Esophagus muscularis mucosa (tissue), 4 donors: ENCODE data around the gene IGFN1. TPM values are rescaled to one million over a fixed set of nuclear protein-coding genes. Genes with fewer than 3 reads are reported as not detected.

Source experiments
- DNase-seq: peaks from one replicate; pipeline ENCODE4 v3.0.0-alpha.2; 2017; ENCODE audit errors: extremely low spot score
- H3K27ac ChIP-seq, 4 donors: fragments of 200-600 bp; sonication (generic); replicated peaks in 1 of 4; 1 replicate in 3 of 4; 2 replicates in 1 of 4; pipeline ENCODE4 v1.5.1; 2016 to 2019; ENCODE audit warnings: mild to moderate bottlenecking in 1 of 4
- H3K27me3 ChIP-seq, 4 donors: fragments of 200-600 bp; sonication (generic); one replicate each; pipeline versions ENCODE4 v1.5.1 to v1.6.0; 2016 to 2019
- H3K36me3 ChIP-seq, 4 donors: fragments of 200-600 bp; sonication (generic); one replicate each; pipeline ENCODE4 v1.5.1; 2016 to 2019
- H3K4me1 ChIP-seq, 4 donors: fragments of 200-600 bp; sonication (generic); one replicate each; pipeline ENCODE4 v1.5.1; 2016 to 2019
- H3K4me3 ChIP-seq, 4 donors: fragments of 200-600 bp; sonication (generic); 1 replicate in 2 of 4; 2 replicates in 2 of 4; pipeline ENCODE4 v1.5.1; 2016 to 2019; ENCODE audit warnings: mild to moderate bottlenecking in 4 of 4, moderate library complexity in 1 of 4
- H3K9me3 ChIP-seq, 4 donors: fragments of 200-600 bp; sonication (generic); 1 replicate in 3 of 4; 2 replicates in 1 of 4; pipeline ENCODE4 v1.5.1; 2016 to 2019
- EP300 ChIP-seq: sonication (generic); formaldehyde crosslinking; IDR thresholded peaks from one replicate; pipeline ENCODE4 v1.6.1; 2017; ENCODE audit warnings: antibody characterized with exemption
- POLR2A ChIP-seq: fragments of 450-650 bp; IDR thresholded peaks from one replicate; pipeline ENCODE4 v1.6.1; 2017; ENCODE audit warnings: antibody characterized with exemption, moderate library complexity, mild to moderate bottlenecking, low read depth
- POLR2AphosphoS5 ChIP-seq, 2 donors: sonication (generic); formaldehyde crosslinking; IDR thresholded peaks; one replicate each; pipeline ENCODE4 v1.6.1; 2017; ENCODE audit warnings: antibody characterized with exemption in 2 of 2
- WGBS: methylation state at CpG from one replicate; pipeline ENCODE4 v1.1.5; 2018; 5-methylcytosine and 5-hydroxymethylcytosine counted together
- intact Hi-C: fragments of 100-400 bp; cut with DNase I; formaldehyde crosslinking; loops from one replicate; pipeline ENCODE4 v1.15.1; 2023
- total RNA-seq, 4 donors: library from RNA; depleted of rRNA; stranded (reverse); fragments of >200 nt; gene quantifications; one replicate each; pipeline versions ENCODE4 v1.1.0 to v1.2.1, GENCODE V29; 2016
- TF ChIP-seq, protein P1 (sequence below), 3 experiments: fragments of 200-600 bp in 2 of 3; fragments of 450-650 bp in 1 of 3; sonication (generic) in 2 of 3; IDR thresholded peaks; one replicate each; pipeline ENCODE4 v1.5.1; 2017 to 2019; ENCODE audit warnings: antibody characterized with exemption in 3 of 3, mild to moderate bottlenecking in 2 of 3, moderate library complexity in 1 of 3

The IGFN1 gene
- total RNA-seq, 4 donors from 2014 or later: not detected

DNA sequence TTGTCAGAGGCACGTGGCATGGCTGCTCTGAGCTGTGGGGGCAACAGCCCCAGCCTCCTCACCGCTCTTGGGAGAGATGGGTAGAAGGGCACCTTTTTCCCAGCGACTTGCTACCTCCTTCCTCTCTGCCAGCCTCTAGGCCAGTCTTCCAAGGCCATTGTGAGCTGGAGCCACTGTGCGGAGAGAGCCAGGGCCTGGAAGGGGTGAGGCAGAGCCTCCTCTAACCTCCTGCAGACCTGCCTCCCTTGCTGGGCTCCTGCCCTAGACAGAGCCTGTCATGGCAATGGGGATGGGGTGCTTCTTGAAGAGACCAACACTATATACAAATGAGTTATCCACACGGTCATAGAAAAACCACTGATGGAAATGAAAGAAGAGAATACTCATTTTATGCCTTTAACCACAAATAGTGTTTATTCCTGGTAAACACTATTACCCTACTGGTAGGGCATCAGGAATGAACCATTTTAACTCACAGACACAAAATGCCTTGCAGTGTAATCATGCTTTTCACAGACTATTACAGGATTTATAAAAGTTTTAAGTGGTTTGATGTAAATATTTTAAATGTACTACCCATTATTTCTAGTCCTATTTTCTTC is 5.0 kb upstream of the IGFN1 start:
- Histone ChIP-seq H3K9me3 (no peaks in the 10 kb centered on the region), H3K27me3 (peaks cover 0 to 3% (median 0%) of the 10 kb centered on the region in 4 donors), H3K36me3 (no peaks in the 10 kb centered on the region), H3K4me3 (no peak overlapping the region), H3K4me1 (no peaks in the 10 kb centered on the region), H3K27ac (no peak overlapping the region)
- 87% methylated on average over 5 of the region's 5 CpGs for WGBS
- DNase-seq: no peak
- TF ChIP-seq, protein P1, sequence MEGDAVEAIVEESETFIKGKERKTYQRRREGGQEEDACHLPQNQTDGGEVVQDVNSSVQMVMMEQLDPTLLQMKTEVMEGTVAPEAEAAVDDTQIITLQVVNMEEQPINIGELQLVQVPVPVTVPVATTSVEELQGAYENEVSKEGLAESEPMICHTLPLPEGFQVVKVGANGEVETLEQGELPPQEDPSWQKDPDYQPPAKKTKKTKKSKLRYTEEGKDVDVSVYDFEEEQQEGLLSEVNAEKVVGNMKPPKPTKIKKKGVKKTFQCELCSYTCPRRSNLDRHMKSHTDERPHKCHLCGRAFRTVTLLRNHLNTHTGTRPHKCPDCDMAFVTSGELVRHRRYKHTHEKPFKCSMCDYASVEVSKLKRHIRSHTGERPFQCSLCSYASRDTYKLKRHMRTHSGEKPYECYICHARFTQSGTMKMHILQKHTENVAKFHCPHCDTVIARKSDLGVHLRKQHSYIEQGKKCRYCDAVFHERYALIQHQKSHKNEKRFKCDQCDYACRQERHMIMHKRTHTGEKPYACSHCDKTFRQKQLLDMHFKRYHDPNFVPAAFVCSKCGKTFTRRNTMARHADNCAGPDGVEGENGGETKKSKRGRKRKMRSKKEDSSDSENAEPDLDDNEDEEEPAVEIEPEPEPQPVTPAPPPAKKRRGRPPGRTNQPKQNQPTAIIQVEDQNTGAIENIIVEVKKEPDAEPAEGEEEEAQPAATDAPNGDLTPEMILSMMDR (IDR thresholded peaks at IDR 0.05): no peak
- intact Hi-C loops: no loop called here

DNA sequence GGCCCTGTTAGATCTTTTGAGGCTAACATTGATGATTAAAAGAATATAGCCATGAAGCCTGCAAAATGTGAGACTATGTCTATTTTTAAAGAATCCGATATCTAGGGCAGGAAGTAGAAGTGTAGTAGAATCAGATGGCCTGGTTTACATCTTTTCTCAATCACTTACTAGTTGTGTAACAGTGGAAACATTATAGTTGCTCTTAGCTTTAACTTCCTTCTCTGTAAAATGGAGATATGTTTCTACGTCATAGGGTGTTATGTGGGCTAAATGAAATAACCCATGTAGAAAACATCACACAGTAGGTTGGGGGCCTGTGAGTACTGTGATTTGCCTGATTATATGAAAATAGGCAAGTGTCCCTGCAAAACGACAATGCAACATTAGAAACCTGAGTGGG is 4.4 kb upstream of the IGFN1 start:
- Histone ChIP-seq H3K4me3 (no peak overlapping the region), H3K27ac (no peak overlapping the region), H3K27me3 (peaks cover 0 to 8% (median 0%) of the 10 kb centered on the region in 4 donors), H3K9me3 (no peaks in the 10 kb centered on the region), H3K36me3 (no peaks in the 10 kb centered on the region), H3K4me1 (no peaks in the 10 kb centered on the region)
- TF ChIP-seq EP300 (no peak), POLR2AphosphoS5 (IDR thresholded peaks at IDR 0.05) (no peak), POLR2A (no peak)
- TF ChIP-seq, protein P1 (IDR thresholded peaks at IDR 0.05): no peak
- intact Hi-C loops: no loop called here
- DNase-seq: no peak
- whole genome bisulfite sequencing: 81% methylated on average over 3 of the region's 3 CpGs

DNA sequence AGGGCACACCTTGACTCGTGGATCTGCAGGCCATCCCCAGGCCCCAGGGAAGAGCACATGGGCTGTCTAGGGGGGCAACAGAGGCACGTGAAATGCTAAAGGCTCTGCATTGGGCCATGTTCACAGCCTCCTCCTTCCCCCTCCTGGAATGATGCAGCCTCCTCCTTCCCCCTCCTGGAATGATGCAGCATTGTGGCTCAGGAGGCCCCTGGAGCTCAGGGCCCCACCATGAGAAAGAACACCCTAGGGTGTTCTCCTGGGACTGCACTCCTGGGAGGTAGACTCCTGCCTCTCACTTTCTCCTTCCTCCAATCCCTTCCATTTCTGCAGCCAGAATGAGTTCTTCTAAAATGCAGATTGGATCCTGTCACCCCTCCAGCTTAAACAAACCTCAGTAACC is 1.5 kb upstream of the IGFN1 start:
- TF ChIP-seq POLR2A (no peak), EP300 (no peak), POLR2AphosphoS5 (IDR thresholded peaks at IDR 0.05) (no peak)
- TF ChIP-seq, protein P1 (IDR thresholded peaks at IDR 0.05): no peak
- 93% methylated on average over 2 of the region's 2 CpGs for WGBS
- Histone ChIP-seq H3K9me3 (no peaks in the 10 kb centered on the region), H3K4me3 (no peak overlapping the region), H3K27ac (no peak overlapping the region), H3K36me3 (no peaks in the 10 kb centered on the region), H3K4me1 (peaks cover 0 to 3% (median 0%) of the 10 kb centered on the region in 4 donors), H3K27me3 (peaks cover 0 to 14% (median 0%) of the 10 kb centered on the region in 4 donors)
- intact Hi-C loops: no loop called here
- DNase-seq: no peak

DNA sequence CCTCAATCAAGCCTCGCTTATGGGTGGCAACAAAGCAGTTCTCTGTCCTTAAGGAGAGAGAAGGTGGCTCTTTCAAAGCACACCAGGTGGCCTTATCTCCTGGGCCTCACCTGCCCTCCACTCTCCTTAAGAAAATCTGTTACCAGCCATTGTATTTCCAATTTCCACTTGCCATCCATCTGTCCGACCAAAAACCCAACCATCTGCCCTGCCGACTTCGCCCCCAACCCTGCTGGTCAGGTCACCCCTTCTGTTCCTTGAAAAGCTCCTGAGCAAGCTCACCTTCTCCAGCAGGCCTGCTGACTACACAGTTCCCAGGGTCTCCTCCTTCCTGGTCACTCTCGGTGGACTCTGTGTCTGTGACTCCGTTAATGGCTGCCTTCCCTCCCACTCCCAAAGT is 619 bp upstream of the IGFN1 start:
- no peak overlapping the region for H3K27ac ChIP-seq
- H3K4me1 ChIP-seq: peaks cover 0 to 3% (median 0%) of the 10 kb centered on the region in 4 donors
- H3K27me3 ChIP-seq: peaks cover 0 to 14% (median 0%) of the 10 kb centered on the region in 4 donors
- no peak overlapping the region for H3K4me3 ChIP-seq
- TF ChIP-seq POLR2A (no peak), POLR2AphosphoS5 (IDR thresholded peaks at IDR 0.05) (no peak), EP300 (no peak)
- TF ChIP-seq, protein P1 (IDR thresholded peaks at IDR 0.05): no peak
- H3K36me3 ChIP-seq: no peaks in the 10 kb centered on the region
- no peaks in the 10 kb centered on the region for H3K9me3 ChIP-seq
- intact Hi-C loops: no loop called here
- WGBS: 79% methylated on average over 6 of the region's 6 CpGs
- no peak for DNase-seq

DNA sequence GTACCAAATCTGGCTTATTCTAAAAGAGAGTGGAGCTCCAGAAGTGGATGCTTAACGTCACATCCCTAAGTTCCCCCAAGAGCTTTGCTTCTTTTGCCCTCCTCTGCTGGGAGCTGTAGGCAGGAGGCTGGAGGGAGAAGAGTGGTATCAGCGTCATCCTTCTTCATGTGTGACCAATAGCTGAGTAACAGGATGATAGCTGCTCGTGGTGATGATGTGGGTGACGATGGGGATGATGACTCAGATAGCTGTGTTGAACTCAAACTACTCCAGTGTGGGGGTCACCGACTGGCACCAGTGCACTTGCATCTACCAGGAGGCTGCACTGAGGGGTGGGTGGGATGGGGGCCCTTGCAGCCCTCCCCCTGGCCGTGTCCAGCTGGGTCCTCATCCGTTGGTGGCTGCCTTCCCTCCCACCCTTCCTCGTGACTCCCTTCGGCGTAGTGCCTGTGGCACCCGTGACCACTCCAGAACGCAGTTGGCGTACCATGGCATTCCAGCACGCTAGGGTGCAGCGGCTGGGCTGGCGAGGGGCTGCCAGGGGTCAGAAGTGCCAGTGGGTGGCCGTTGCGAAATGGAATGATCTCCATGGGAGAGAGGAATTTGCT is 1.1 kb downstream of the IGFN1 start:
- no peaks in the 10 kb centered on the region for H3K9me3 ChIP-seq
- peaks cover 0 to 14% (median 0%) of the 10 kb centered on the region in 4 donors for H3K27me3 ChIP-seq
- H3K4me3 ChIP-seq: no peak overlapping the region
- intact Hi-C loops: no loop called here
- TF ChIP-seq POLR2AphosphoS5 (IDR thresholded peaks at IDR 0.05) (no peak), POLR2A (no peak), EP300 (no peak)
- TF ChIP-seq, protein P1 (IDR thresholded peaks at IDR 0.05): no peak
- 84% methylated on average over 16 of the region's 18 CpGs for WGBS
- H3K27ac ChIP-seq: no peak overlapping the region
- H3K36me3 ChIP-seq: no peaks in the 10 kb centered on the region
- peaks cover 0 to 3% (median 0%) of the 10 kb centered on the region in 4 donors for H3K4me1 ChIP-seq
- no peak for DNase-seq
